HG03064 (cell line): ENCODE results near the gene PPP6R2.

Experiments
- ATAC-seq: cut with Tn5 transposase; IDR thresholded peaks from one replicate; pipeline ENCODE4 v1.9.1; 2021; ENCODE audit warnings: low read depth; ENCODE audit not compliant: unreplicated experiment

PPP6R2 gene

GRCh38 chr22:50342651-50343540, at the start of gene PPP6R2:
PPP6R2 (plus strand) TSS chr22:50343327; CDS start chr22:50393909, 50,582 bp downstream.
- ATAC-seq = no peak

GRCh38 chr22:50293441-50294318, 49.4 kb upstream of the PPP6R2 start:
- no peak for ATAC-seq

GRCh38 chr22:50294319-50294656, 48.8 kb upstream of the PPP6R2 start:
- no peak for ATAC-seq

- ATAC-seq = no peak
Measured at GRCh38 chr22:50296658-50297490, 46.3 kb upstream of the PPP6R2 start.

GRCh38 chr22:50297510-50298265, 45.4 kb upstream of the PPP6R2 start:
- no peak for ATAC-seq

GRCh38 chr22:50298266-50298637, 44.9 kb upstream of the PPP6R2 start:
- no peak for ATAC-seq

GRCh38 chr22:50298937-50299784, 44.0 kb upstream of the PPP6R2 start:
- no peak for ATAC-seq

- no peak for ATAC-seq
Measured at GRCh38 chr22:50299785-50300619, 43.1 kb upstream of the PPP6R2 start.

GRCh38 chr22:50300620-50301257, 42.4 kb upstream of the PPP6R2 start:
- no peak for ATAC-seq

- no peak for ATAC-seq
Measured at GRCh38 chr22:50301581-50301991, 41.5 kb upstream of the PPP6R2 start.

GRCh38 chr22:50302041-50302541, 41.0 kb upstream of the PPP6R2 start:
- ATAC-seq = no peak

- ATAC-seq = no peak
Measured at GRCh38 chr22:50302564-50302963, 40.6 kb upstream of the PPP6R2 start.

GRCh38 chr22:50303515-50303847, 39.6 kb upstream of the PPP6R2 start:
- no peak for ATAC-seq

GRCh38 chr22:50303848-50304527, 39.1 kb upstream of the PPP6R2 start:
- ATAC-seq = no peak

GRCh38 chr22:50304528-50305392, 38.4 kb upstream of the PPP6R2 start:
- no peak for ATAC-seq

- ATAC-seq = no peak
Measured at GRCh38 chr22:50305393-50305922, 37.7 kb upstream of the PPP6R2 start.
